HCT116 (cell line): ENCODE measurements around the gene BTBD6. TPM values are rescaled to one million over a fixed set of nuclear protein-coding genes. Genes with fewer than 3 reads are reported as not detected.

ENCODE experiments used
- ATAC-seq: fragments of 200-7000 bp; cut with Tn5 transposase; 2 replicates; pipeline ENCODE4 v1.9.1; 2020; ENCODE audit warnings: mild to moderate bottlenecking, moderate library complexity
- BruUV-seq: library from RNA; stranded (reverse); fragments of 400-500 nt; replicated peaks from 2 replicates; lab custom pipeline; 2021; lab: Mats Ljungman, UMichigan
- CTCF ChIA-PET: fragments of 300-600 bp; sonication (Branson Sonifier 250); formaldehyde crosslinking; loops from one replicate; lab custom pipeline; 2021; ENCODE audit warnings: antibody characterized with exemption; lab: Charles Lee
- POLR2A ChIA-PET: fragments of 300-600, 350-600 bp; sonication (Branson Sonifier 250); formaldehyde crosslinking; loops from one replicate; lab custom pipeline; 2021; ENCODE audit warnings: antibody characterized with exemption; lab: Charles Lee
- RAD21 ChIA-PET, 2 experiments: fragments of 300-600 bp; sonication (Branson Sonifier 250); formaldehyde crosslinking; loops; one replicate each; lab custom pipeline; 2023; ENCODE audit warnings: low total read pairs in 2 of 2; ENCODE audit not compliant: uncharacterized antibody in 2 of 2, unreplicated experiment in 2 of 2, low non-redundant PET in 1 of 2; lab: Charles Lee
- DNase-seq: peaks from one replicate; pipeline ENCODE4 v3.0.0-alpha.2; 2010; ENCODE audit warnings: low read depth, low spot score
- H2AFZ ChIP-seq: fragments of 200-600 bp; shearing (Covaris generic), sonication (generic); 2 replicates; pipeline ENCODE4 v1.6.1; 2017; ENCODE audit warnings: low read depth, mixed run types, mixed read lengths, antibody characterized with exemption, low read length; ENCODE audit not compliant: poor library complexity, severe bottlenecking
- H3K27ac ChIP-seq: 2 replicates; pipeline ENCODE4 v1.5.1; 2012; ENCODE audit warnings: low read depth, low read length
- H3K27me3 ChIP-seq: fragments of 200-600 bp; sonication (generic); 2 replicates; pipeline ENCODE4 v1.6.1; 2016; ENCODE audit warnings: mixed run types, low read length, mixed read lengths; ENCODE audit not compliant: insufficient read depth
- H3K36me3 ChIP-seq, 2 experiments: fragments of 200-500 bp in 1 of 2; fragments of 200-600 bp in 1 of 2; sonication (Bioruptor generic) in 1 of 2; sonication (generic) in 1 of 2; 2 replicates each; pipeline versions ENCODE4 v1.5.1 to v1.6.1; 2014 to 2016; ENCODE audit warnings: low read length in 2 of 2, inconsistent platforms in 1 of 2, mixed read lengths in 1 of 2, mixed run types in 1 of 2; ENCODE audit not compliant: insufficient read depth in 2 of 2, control insufficient read depth in 1 of 2
- H3K4me1 ChIP-seq, 2 experiments: fragments of 200-600 bp in 1 of 2; sonication (generic) in 1 of 2; 2 replicates each; pipeline versions ENCODE4 v1.5.1 to v1.6.1; 2012 to 2017; ENCODE audit warnings: low read length in 2 of 2, inconsistent platforms in 1 of 2, mild to moderate bottlenecking in 1 of 2, mixed read lengths in 1 of 2, mixed run types in 1 of 2, moderate library complexity in 1 of 2; ENCODE audit not compliant: insufficient read depth in 2 of 2, control insufficient read depth in 1 of 2
- H3K4me2 ChIP-seq: fragments of 200-600 bp; sonication (generic); 2 replicates; pipeline ENCODE4 v1.6.1; 2017; ENCODE audit warnings: mixed run types, low read length, mixed read lengths
- H3K4me3 ChIP-seq, 2 experiments: fragments of 200-600 bp in 1 of 2; sonication (generic) in 1 of 2; replicated peaks in 1 of 2; 2 replicates each; pipeline ENCODE4 v1.5.1; 2011 to 2016; ENCODE audit warnings: low read length in 2 of 2, control low read depth in 1 of 2, low read depth in 1 of 2, mild to moderate bottlenecking in 1 of 2, mixed read lengths in 1 of 2, mixed run types in 1 of 2
- H3K79me2 ChIP-seq: fragments of 200-600 bp; sonication (generic); 2 replicates; pipeline ENCODE4 v1.6.1; 2017; ENCODE audit warnings: mild to moderate bottlenecking, mixed run types, low read length, moderate library complexity, mixed read lengths; ENCODE audit not compliant: insufficient read depth
- H3K9ac ChIP-seq: fragments of 200-600 bp; sonication (generic); 2 replicates; pipeline ENCODE4 v1.6.1; 2016; ENCODE audit warnings: low read length, mixed read lengths
- H3K9me2 ChIP-seq: fragments of 200-600 bp; sonication (generic), shearing (Covaris generic); 2 replicates; pipeline ENCODE4 v1.6.1; 2017; ENCODE audit warnings: mixed run types, mild to moderate bottlenecking, moderate library complexity; ENCODE audit not compliant: insufficient read depth
- H3K9me3 ChIP-seq, 2 experiments: fragments of 200-500 bp in 1 of 2; fragments of 200-600 bp in 1 of 2; sonication (Bioruptor generic) in 1 of 2; sonication (generic) in 1 of 2; 2 replicates each; pipeline ENCODE4 v1.6.1; 2014 to 2017; ENCODE audit warnings: low read length in 2 of 2, mixed read lengths in 2 of 2, inconsistent platforms in 1 of 2, low read depth in 1 of 2, mild to moderate bottlenecking in 1 of 2, mixed run types in 1 of 2, moderate library complexity in 1 of 2; ENCODE audit not compliant: control insufficient read depth in 1 of 2, insufficient read depth in 1 of 2
- H4K20me1 ChIP-seq: fragments of 200-600 bp; sonication (generic), shearing (Covaris generic); 2 replicates; pipeline ENCODE4 v1.6.1; 2017; ENCODE audit warnings: mixed run types, mild to moderate bottlenecking, moderate library complexity; ENCODE audit not compliant: insufficient read depth
- CBX3 ChIP-seq: IDR thresholded peaks from 2 replicates; pipeline ENCODE4 v1.6.1; 2012; ENCODE audit warnings: low read depth
- EZH2 ChIP-seq: fragments of 200-600 bp; sonication (generic); IDR thresholded peaks from 2 replicates; pipeline ENCODE4 v1.6.1; 2017; ENCODE audit warnings: antibody characterized with exemption, mixed run types
- EZH2phosphoT487 ChIP-seq: fragments of 200-600 bp; IDR thresholded peaks from 2 replicates; pipeline ENCODE4 v1.6.1; 2018; ENCODE audit warnings: antibody characterized with exemption, borderline replicate concordance
- POLR2A ChIP-seq: IDR thresholded peaks from 2 replicates; pipeline ENCODE4 v1.7.0; 2011; ENCODE audit warnings: borderline replicate concordance; ENCODE audit not compliant: insufficient read depth, insufficient read length; ENCODE audit errors: extremely low read depth
- SRF ChIP-seq: IDR thresholded peaks from 2 replicates; pipeline ENCODE4 v1.6.1; 2012; ENCODE audit warnings: low read depth
- YY1 ChIP-seq: IDR thresholded peaks from 2 replicates; pipeline ENCODE4 v1.6.1; 2011; ENCODE audit warnings: low read length, low read depth, moderate library complexity, mild to moderate bottlenecking; ENCODE audit not compliant: insufficient replicate concordance; ENCODE audit errors: extremely low read depth
- intact Hi-C: fragments of 100-400 bp; cut with micrococcal nuclease; formaldehyde crosslinking; loops from 2 replicates; pipeline ENCODE4 v1.10.0; 2022
- total RNA-seq: library from RNA; stranded (reverse); gene quantifications from one replicate; pipeline ENCODE4 v1.2.1, GENCODE V29; 2021; ENCODE audit not compliant: unreplicated experiment
- TF ChIP-seq, protein P1 (sequence below): IDR thresholded peaks from 2 replicates; pipeline ENCODE4 v1.6.1; 2011; ENCODE audit warnings: mild to moderate bottlenecking, low read length, moderate library complexity; ENCODE audit not compliant: insufficient replicate concordance; ENCODE audit errors: extremely low read depth
- TF ChIP-seq, protein P2 (sequence below): IDR thresholded peaks from 2 replicates; pipeline ENCODE4 v1.6.1; 2012
- TF ChIP-seq, protein P3 (sequence below): IDR thresholded peaks from 2 replicates; pipeline ENCODE4 v1.6.1; 2012

The BTBD6 gene
- total RNA-seq, 1 experiment from 2014 or later = 35.9 TPM

GRCh38 chr14:105219043-105219612 is 29.2 kb upstream of the BTBD6 start (continued):
- TF ChIP-seq, protein P1, sequence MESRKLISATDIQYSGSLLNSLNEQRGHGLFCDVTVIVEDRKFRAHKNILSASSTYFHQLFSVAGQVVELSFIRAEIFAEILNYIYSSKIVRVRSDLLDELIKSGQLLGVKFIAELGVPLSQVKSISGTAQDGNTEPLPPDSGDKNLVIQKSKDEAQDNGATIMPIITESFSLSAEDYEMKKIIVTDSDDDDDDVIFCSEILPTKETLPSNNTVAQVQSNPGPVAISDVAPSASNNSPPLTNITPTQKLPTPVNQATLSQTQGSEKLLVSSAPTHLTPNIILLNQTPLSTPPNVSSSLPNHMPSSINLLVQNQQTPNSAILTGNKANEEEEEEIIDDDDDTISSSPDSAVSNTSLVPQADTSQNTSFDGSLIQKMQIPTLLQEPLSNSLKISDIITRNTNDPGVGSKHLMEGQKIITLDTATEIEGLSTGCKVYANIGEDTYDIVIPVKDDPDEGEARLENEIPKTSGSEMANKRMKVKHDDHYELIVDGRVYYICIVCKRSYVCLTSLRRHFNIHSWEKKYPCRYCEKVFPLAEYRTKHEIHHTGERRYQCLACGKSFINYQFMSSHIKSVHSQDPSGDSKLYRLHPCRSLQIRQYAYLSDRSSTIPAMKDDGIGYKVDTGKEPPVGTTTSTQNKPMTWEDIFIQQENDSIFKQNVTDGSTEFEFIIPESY = no peak

DNA sequence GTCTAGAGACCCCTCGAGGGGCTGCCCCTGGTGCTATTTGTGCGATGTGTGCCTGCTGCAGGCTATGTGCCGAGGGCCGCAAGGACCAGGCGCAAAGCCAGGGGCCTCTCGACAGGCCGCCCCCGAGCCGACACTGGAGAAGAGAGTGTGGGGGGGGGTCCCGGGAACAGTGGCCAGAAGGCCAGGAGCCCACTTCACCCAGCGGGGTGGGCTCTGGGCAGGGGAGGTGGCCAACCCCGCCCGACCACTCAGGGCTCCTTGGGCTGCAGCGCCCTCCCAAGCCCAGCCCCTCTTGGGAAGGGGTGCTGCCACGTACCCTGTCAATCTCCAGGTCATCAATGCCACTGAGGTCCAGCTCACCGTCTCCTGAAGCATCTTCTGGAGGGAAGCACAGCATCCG is 28.6 kb upstream of the BTBD6 start:
- intact Hi-C loops = no loop called here
- ChIA-PET POLR2A (no interaction called here), RAD21 (no interaction called here), CTCF (no interaction called here)
- no peaks in the 10 kb centered on the region for H3K9me2 ChIP-seq
- no peaks in the 10 kb centered on the region for H3K9me3 ChIP-seq
- H3K79me2 ChIP-seq = no peaks in the 10 kb centered on the region
- BruUV-seq = no TSS peak
- H3K27me3 ChIP-seq = no peaks in the 10 kb centered on the region
- ATAC-seq (no peak), DNase-seq (no peak)
- peaks cover 7 to 10% of the 10 kb centered on the region in 2 experiments; a peak in 3 of 4 replicates for H3K36me3 ChIP-seq
- no peak overlapping the region for H3K9ac ChIP-seq
- no peak overlapping the region for H3K27ac ChIP-seq
- TF ChIP-seq CBX3 (no peak), SRF (no peak), POLR2A (no peak), EZH2 (no peak), YY1 (no peak), EZH2phosphoT487 (no peak)
- TF ChIP-seq, protein P2, sequence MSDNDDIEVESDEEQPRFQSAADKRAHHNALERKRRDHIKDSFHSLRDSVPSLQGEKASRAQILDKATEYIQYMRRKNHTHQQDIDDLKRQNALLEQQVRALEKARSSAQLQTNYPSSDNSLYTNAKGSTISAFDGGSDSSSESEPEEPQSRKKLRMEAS = no peak
- TF ChIP-seq, protein P3, sequence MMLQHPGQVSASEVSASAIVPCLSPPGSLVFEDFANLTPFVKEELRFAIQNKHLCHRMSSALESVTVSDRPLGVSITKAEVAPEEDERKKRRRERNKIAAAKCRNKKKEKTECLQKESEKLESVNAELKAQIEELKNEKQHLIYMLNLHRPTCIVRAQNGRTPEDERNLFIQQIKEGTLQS = no peak
- TF ChIP-seq, all 23 proteins: peak for 0
- no peak overlapping the region for H2AFZ ChIP-seq
- no peaks in the 10 kb centered on the region for H3K4me1 ChIP-seq
- no peaks in the 10 kb centered on the region for H4K20me1 ChIP-seq
- no peak overlapping the region for H3K4me3 ChIP-seq
- no peak overlapping the region for H3K4me2 ChIP-seq
